ENCODE data around the gene ZNF133.
A peak's percentile ranks its signal among the peaks of the same experiment; 100 is the strongest.

The ZNF133 gene

DNA sequence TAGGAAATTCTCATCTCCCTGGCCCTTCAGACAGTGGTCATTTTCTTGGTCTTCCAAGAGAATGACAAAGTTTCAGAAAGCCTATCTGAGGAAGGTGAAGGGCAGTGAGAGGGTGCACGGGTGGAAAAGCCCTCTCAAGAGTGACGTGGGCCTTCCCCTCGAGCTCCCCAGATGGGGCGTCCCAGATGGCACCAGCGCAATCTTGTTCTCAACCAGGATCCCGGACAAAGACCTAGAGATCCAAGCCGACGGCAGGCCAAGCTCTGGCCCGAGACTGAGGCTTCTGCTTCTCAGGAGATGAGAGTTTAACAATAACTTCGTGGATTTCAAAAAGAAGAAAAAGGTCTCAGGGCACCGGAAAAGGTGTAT, 797 bp upstream of the ZNF133 start:
- H3F3A ChIP-seq (ENCODE audit: control insufficient read depth, insufficient read depth), result no peaks in the 10 kb centered on the region
- no peaks in the 10 kb centered on the region for H3K36me3 ChIP-seq (ENCODE audit: control insufficient read depth, low read length)
- H3K9me3 ChIP-seq (ENCODE audit: control insufficient read depth, insufficient read depth, low read length), result peaks cover 16% of the 10 kb centered on the region; the same call in 1 of the 2 replicates
- H3K9me2 ChIP-seq (replicated peaks; ENCODE audit: control insufficient read depth, low read length), result no peaks in the 10 kb centered on the region
- peak overlapping the region; percentile 88 for H3K4me2 ChIP-seq (ENCODE audit: low read length)
- H3K27ac ChIP-seq (ENCODE audit: low read depth, low read length), result peak overlapping the region; percentile 55; the same call in 1 of the 2 replicates
- TF ChIP-seq CTCF (IDR thresholded peaks at IDR 0.05; ENCODE audit: low read depth, low read length, poor library complexity, severe bottlenecking) (no peak), EZH2phosphoT487 (IDR thresholded peaks at IDR 0.05; ENCODE audit: borderline replicate concordance, low read length) (no peak)
- H3K4me1 ChIP-seq (ENCODE audit: control insufficient read depth, low read length), result peaks cover 31% of the 10 kb centered on the region
- H3K79me2 ChIP-seq (ENCODE audit: control insufficient read depth, low read length), result peaks cover 11% of the 10 kb centered on the region
- no peaks in the 10 kb centered on the region for H3K27me3 ChIP-seq (ENCODE audit: control insufficient read depth, low read length)
- H4K20me1 ChIP-seq (ENCODE audit: control insufficient read depth, insufficient read depth, low read depth, low read length), result no peaks in the 10 kb centered on the region
- H3K4me3 ChIP-seq (ENCODE audit: low read length), result peak overlapping the region; percentile 94

GRCh38 chr20:18288749-18289267, 481 bp downstream of the ZNF133 start:
- Histone ChIP-seq H3K4me2 (ENCODE audit: low read length) (peak overlapping the region; percentile 88), H3K9me3 (ENCODE audit: control insufficient read depth, insufficient read depth, low read length) (peaks cover 16% of the 10 kb centered on the region; the same call in 1 of the 2 replicates), H3K36me3 (ENCODE audit: control insufficient read depth, low read length) (no peaks in the 10 kb centered on the region), H3K9me2 (replicated peaks; ENCODE audit: control insufficient read depth, low read length) (no peaks in the 10 kb centered on the region), H3K27ac (ENCODE audit: low read depth, low read length) (no peak overlapping the region), H3K4me3 (ENCODE audit: low read length) (peak overlapping the region; percentile 94), H3K79me2 (ENCODE audit: control insufficient read depth, low read length) (peaks cover 11% of the 10 kb centered on the region), H3K27me3 (ENCODE audit: control insufficient read depth, low read length) (no peaks in the 10 kb centered on the region), H4K20me1 (ENCODE audit: control insufficient read depth, insufficient read depth, low read depth, low read length) (no peaks in the 10 kb centered on the region), H3K4me1 (ENCODE audit: control insufficient read depth, low read length) (peaks cover 31% of the 10 kb centered on the region), H3F3A (ENCODE audit: control insufficient read depth, insufficient read depth) (no peaks in the 10 kb centered on the region)
- TF ChIP-seq EZH2phosphoT487 (IDR thresholded peaks at IDR 0.05; ENCODE audit: borderline replicate concordance, low read length) (no peak), CTCF (IDR thresholded peaks at IDR 0.05; ENCODE audit: low read depth, low read length, poor library complexity, severe bottlenecking) (no peak)

DNA sequence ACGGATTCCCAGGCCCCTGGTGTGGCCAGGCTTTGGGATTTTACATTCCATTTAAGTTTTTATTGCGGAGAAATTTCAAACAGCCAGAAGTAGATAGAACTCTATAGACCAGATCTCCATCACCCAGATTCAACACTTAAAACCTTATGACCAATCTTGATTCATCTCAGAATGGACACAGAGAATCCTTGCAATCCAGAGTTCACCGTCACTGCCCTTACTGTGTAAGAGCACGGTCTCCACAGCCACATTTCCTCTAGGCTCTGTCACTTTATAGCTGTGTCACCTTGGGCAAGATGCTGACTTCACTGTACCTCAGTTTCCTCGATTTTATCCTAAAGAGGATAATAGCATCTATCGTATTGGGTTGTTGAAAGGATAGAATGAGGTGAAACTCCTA, 979 bp downstream of the ZNF133 start:
- Histone ChIP-seq H3K9me2 (replicated peaks; ENCODE audit: control insufficient read depth, low read length) (no peaks in the 10 kb centered on the region), H3K27me3 (ENCODE audit: control insufficient read depth, low read length) (no peaks in the 10 kb centered on the region), H3K4me3 (ENCODE audit: low read length) (peak overlapping the region; percentile 94), H4K20me1 (ENCODE audit: control insufficient read depth, insufficient read depth, low read depth, low read length) (no peaks in the 10 kb centered on the region), H3K36me3 (ENCODE audit: control insufficient read depth, low read length) (no peaks in the 10 kb centered on the region), H3K79me2 (ENCODE audit: control insufficient read depth, low read length) (peaks cover 11% of the 10 kb centered on the region), H3K4me1 (ENCODE audit: control insufficient read depth, low read length) (peaks cover 27% of the 10 kb centered on the region), H3K27ac (ENCODE audit: low read depth, low read length) (no peak overlapping the region), H3K4me2 (ENCODE audit: low read length) (peak overlapping the region; percentile 88), H3F3A (ENCODE audit: control insufficient read depth, insufficient read depth) (no peaks in the 10 kb centered on the region), H3K9me3 (ENCODE audit: control insufficient read depth, insufficient read depth, low read length) (peaks cover 16% of the 10 kb centered on the region; the same call in 1 of the 2 replicates)
- TF ChIP-seq EZH2phosphoT487 (IDR thresholded peaks at IDR 0.05; ENCODE audit: borderline replicate concordance, low read length) (no peak), CTCF (IDR thresholded peaks at IDR 0.05; ENCODE audit: low read depth, low read length, poor library complexity, severe bottlenecking) (no peak)
